ENCODE results near the gene TEAD4.

- TF ChIP-seq, protein P1, sequence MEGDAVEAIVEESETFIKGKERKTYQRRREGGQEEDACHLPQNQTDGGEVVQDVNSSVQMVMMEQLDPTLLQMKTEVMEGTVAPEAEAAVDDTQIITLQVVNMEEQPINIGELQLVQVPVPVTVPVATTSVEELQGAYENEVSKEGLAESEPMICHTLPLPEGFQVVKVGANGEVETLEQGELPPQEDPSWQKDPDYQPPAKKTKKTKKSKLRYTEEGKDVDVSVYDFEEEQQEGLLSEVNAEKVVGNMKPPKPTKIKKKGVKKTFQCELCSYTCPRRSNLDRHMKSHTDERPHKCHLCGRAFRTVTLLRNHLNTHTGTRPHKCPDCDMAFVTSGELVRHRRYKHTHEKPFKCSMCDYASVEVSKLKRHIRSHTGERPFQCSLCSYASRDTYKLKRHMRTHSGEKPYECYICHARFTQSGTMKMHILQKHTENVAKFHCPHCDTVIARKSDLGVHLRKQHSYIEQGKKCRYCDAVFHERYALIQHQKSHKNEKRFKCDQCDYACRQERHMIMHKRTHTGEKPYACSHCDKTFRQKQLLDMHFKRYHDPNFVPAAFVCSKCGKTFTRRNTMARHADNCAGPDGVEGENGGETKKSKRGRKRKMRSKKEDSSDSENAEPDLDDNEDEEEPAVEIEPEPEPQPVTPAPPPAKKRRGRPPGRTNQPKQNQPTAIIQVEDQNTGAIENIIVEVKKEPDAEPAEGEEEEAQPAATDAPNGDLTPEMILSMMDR (IDR thresholded peaks at IDR 0.05; ENCODE audit: borderline replicate concordance, extremely low read depth, low read length, poor library complexity, severe bottlenecking): no peak
- TF ChIP-seq EZH2 (IDR thresholded peaks at IDR 0.05; ENCODE audit: borderline replicate concordance, low read depth, low read length, severe bottlenecking): no peak
Observed at GRCh38 chr12:3017281-3017680, 58.1 kb downstream of the TEAD4 start.
